GM19351 (cell line): ENCODE data around the gene MRPL53.

Experiments
- ATAC-seq: cut with Tn5 transposase; IDR thresholded peaks from one replicate; pipeline ENCODE4 v1.9.1; 2021; ENCODE audit warnings: mild to moderate bottlenecking, moderate library complexity; ENCODE audit not compliant: unreplicated experiment

MRPL53 gene

DNA sequence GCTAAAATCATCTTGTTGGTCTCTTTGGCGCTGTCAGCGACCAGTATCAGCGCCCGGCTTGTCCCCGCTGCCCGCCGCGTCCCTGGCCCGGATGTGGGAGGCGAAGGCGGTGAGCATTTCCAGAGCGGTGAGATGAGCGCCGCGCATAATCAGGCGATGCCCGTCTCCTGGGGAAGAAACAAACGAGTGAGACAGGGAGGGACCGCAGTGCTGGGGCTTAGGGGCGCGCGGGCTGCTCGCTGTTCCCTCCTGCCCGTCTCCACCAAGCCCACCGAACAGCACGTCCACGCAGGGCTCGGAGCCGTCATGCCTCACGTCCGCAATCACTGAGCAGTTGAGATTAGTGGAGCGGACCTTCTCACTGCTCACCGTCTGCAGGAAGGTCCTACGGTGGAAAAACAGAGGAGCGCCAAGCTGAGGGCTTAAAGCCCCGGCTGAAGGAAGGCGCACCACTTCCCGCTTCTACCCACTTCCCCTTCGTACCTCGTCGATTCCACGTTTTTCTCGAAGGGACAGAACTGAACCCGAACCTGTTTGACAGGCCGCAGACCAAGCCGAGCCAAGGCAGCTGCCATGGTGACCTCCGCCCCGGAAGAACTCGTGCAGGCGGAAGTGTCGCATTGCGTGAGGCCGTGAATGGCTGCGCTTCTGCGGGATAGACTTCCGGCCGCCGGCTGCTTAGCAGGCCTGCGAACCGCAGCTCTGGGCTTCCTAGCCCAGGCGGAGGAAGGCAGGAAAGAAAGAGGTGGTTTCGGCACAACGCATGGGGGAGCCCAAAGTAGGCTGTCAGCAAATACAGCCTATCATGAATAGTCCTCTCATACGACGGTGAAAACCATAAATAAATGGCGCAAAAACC lies at the start of gene MRPL53:
MRPL53 (minus strand) TSS at position 595 of the 859 bp plus-strand sequence; CDS start at position 575, 20 bp downstream.
- ATAC-seq: peak; percentile 90

GRCh38 chr2:74516650-74517049 lies 44.2 kb upstream of the MRPL53 start:
- ATAC-seq: no peak

GRCh38 chr2:74515981-74516633 lies 43.6 kb upstream of the MRPL53 start:
- ATAC-seq: no peak

- no peak for ATAC-seq
Measured at GRCh38 chr2:74515271-74515980, 42.9 kb upstream of the MRPL53 start.

DNA sequence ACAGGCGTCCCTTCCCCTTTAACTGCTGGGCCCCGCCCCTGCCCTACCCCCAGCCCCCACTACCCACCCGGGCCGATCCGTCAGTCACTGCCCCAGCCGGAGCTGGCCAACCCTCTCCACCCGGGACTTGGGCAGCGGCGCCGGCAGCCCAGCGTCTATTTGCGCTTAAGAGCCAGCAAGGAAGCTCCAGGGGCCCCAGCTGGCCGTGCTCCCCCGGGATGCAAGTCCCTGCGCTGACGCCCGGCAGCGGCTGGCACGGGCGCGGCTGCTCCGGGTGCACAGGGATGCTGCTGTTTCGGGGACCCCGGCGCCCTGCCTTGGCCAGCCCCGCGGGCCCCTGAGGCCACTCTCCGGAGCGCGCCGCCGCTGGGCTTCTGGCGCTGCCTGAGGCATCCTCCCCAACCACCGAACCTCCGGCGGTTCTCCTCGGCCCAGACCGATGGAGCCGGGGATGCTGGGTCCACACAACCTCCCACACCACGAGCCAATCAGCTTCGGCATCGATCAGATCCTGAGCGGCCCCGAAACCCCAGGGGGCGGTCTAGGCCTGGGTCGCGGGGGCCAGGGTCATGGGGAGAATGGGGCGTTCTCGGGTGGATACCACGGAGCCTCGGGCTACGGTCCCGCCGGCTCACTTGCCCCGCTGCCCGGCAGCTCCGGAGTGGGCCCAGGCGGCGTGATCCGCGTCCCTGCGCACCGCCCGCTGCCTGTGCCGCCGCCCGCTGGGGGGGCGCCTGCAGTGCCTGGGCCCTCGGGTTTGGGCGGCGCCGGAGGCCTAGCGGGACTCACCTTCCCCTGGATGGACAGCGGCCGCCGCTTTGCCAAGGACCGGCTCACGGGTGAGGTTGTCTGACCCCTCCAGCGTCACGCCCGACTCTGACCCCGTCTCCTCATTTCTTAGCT lies 42.1 kb upstream of the MRPL53 start, which contains the start of gene TLX2:
TLX2 (plus strand) TSS at position 83 of the 903 bp plus-strand sequence; CDS start at position 440, 357 bp downstream.
- ATAC-seq: no peak

DNA sequence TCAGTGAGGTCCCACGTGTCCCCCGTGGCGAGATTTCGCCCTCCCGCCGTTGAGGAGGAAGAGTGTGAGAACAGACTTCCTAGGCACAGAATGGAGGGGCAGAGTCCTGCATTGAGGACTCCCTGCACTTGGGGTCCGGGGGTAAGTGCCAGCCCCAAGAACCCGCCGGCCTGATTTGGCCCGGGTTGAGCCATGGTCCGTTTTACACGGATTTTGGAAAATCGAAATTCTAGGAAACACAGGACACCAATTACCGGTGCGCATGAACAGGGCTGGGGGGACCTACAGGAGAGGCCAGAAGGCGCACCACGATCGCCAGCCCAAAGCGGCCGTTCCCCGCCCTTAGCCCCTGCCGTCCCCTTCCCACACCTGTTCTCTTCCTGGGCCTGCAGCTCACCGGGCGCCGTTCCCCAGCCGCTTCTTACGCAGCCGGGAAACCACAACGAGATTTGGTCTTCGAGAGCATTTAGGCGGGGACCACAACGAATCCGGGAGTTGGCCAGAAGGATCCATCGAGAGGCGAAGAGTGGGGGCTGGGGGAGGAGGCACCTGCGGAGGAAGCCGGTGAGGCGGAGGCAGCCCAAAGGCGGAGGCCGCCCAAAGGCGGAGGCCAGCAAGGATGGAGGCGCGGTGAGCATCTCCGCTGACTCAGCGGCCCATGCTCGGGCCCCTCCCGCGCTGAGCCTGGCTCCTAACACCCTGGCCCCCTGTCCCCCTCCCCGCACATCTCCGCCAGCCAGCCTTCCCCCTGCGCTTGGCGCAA lies 41.3 kb upstream of the MRPL53 start:
- ATAC-seq: no peak

DNA sequence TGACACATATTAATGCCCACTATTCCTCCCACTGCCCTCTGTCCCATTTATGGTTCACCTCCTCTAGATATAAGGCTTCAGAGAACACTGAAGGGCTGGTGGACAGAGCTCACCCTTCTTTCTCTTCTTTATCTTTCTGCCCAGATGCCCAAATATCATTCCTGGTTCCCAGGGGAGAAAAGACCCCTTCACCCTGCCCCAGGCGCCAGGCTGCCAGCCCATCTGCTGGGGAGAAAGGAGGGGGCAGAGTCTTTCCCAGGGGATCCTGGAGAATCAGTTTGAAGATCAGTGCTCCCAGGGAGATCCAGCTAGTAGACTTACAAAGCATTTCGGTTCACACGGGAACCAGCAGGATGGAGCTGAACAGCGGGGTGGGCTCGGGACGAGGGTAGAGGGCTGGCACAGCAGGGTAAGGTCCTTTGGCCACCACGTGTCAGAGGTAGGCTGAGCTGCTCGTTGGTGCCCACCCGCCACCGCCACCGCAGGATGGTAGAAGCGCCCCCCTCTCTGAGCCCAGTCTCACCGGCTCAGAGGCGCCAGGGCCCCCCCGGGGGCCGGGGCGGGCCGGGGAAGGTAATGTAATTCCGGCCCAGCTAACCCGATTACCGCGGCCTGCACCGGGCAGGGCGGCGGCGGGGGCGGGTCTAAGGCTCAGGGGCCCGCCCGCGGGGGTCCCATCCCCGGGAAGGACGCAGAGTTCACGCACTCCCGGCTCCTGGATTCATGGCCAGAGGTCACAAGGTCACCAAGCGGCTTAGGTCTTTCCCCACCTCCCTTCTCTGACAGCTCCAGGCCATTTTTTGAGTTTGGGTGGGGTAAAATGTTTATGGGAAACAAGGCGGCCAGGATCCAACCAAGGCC lies 40.5 kb upstream of the MRPL53 start:
- ATAC-seq: no peak

DNA sequence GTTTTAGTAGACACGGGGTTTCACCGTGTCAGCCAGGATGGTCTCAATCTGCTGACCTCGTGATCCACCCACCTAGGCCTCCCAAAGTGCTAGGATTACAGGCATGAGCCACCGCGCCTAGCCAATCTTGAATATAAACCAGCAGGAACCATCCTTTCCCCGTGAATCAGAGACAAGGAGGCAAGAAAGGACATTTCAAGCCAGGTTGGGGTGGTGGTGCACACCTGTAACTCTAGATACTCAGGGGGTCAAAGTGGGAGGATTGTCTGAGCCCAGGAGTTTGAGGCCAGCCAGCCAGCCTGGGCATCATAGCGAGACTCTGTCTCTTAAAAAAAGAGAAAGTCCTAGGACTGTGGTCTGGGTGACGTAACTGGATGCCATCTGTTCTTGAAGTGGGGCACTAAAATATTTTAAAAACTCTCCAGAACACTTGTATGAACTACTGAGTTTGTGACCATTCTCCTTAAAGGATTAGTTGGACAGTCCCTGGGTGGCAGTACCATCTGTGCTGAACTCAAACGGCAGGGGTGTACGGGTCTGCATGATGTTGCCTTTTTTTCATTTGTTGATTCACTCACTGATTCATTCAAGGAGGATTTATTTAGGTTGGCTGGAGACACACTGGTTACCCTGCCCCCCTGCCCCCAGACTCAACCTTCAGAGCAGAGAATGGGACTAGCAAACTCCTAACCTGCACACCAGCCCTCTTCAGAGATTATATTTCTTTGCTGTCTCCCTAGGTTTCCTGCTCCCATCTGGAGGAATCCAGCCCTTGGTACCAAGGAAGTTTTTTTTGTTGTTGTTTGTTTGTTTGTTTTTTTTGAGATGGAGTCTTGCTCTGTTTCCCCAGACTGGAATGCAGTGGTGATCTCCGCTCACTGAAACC lies 38.9 kb upstream of the MRPL53 start:
- no peak for ATAC-seq

DNA sequence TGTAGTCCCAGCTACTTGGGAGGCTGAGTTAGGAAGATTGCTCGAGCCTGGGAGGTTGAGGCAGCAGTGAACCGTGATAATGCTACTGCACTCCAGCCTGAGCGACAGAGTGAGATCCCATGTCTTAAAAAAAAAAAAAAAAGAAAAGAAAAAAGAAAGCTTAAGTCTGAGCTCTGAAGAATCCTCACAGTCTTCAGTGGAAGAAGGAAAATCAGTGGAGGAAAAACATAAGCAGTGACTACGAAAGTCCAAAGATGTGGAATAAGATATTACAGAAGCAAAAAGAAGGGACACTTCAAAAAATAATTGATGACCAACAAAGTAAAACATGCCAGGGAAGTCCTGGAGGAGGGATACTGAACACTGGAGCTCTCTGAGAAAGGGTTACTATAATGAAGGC lies 37.8 kb upstream of the MRPL53 start:
- no peak for ATAC-seq

GRCh38 chr2:74507926-74508520 lies 35.5 kb upstream of the MRPL53 start:
- peak; percentile 16 for ATAC-seq

GRCh38 chr2:74507145-74507925 lies 34.9 kb upstream of the MRPL53 start, which contains the start of gene PCGF1:
Gene PCGF1 (minus strand): TSS chr2:74507695. CDS start chr2:74507668, 27 bp downstream.
- peak; percentile 90 for ATAC-seq

GRCh38 chr2:74505448-74506246 lies 33.2 kb upstream of the MRPL53 start:
- ATAC-seq: no peak

GRCh38 chr2:74504591-74504990 lies 32.1 kb upstream of the MRPL53 start:
- no peak for ATAC-seq

DNA sequence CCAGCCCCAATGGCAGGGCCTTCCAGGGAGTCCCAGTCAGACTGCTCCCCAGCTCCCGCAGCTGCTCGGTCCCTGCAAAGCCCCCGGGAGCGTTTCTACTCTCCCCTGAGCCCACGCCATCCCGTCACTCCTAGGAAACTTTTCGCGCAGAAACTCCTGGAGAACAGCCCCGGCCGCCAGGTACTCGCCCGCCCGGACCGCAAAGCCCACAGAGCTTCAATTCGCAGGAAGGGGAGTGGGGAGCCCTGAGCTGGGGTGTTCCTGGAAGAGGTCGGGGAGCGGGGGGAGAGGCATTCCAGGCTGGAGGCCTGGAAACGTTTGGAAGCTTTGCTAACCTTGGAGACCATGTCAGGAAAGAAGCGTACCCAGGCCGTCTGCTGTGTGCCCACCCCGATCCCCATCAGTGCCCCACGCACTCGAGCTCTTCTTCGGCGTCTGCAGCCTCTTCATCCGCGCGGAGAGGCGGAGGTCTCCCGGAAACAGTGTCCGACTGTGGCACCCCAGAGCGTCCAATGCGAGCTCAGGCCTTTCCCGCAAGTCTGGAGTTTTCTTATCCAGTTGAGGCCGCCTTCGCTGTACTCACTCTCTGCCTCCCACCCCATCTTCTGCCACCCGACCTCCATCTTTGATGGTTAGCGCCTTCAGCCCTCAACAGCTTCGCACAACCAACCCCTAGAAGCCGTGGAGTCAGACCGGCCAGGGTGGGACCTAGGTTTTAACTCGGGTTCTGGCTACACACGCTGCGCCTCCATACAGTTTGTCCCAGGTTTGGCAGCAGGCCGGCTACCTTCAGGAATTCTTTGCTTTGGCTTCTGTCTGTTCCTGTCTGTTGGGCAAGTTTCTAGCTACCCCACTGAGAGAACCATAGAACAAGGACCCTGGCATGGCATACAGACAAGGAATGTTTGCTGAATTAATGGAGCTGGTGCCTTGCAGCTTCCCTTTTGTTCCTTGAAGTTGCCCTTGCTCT lies 31.3 kb upstream of the MRPL53 start:
- no peak for ATAC-seq
